GM19324 (cell line): ENCODE results near the gene OTP.

Experiments
- ATAC-seq: cut with Tn5 transposase; IDR thresholded peaks from one replicate; pipeline ENCODE4 v1.9.1; 2021; ENCODE audit warnings: mild to moderate bottlenecking, moderate library complexity; ENCODE audit not compliant: unreplicated experiment, low FRiP score

OTP gene

GRCh38 chr5:77637998-77638762, at the start of gene OTP:
OTP (minus strand) TSS chr5:77638713; CDS start chr5:77638549, 164 bp downstream.
- no peak for ATAC-seq

GRCh38 chr5:77683171-77683732, 44.7 kb upstream of the OTP start:
- ATAC-seq = no peak

GRCh38 chr5:77670526-77670925, 32.0 kb upstream of the OTP start:
- ATAC-seq = no peak

GRCh38 chr5:77669677-77670076, 31.2 kb upstream of the OTP start:
- no peak for ATAC-seq

GRCh38 chr5:77663090-77663863, 24.8 kb upstream of the OTP start:
- ATAC-seq = no peak

GRCh38 chr5:77662635-77663034, 24.1 kb upstream of the OTP start:
- no peak for ATAC-seq

GRCh38 chr5:77658662-77659061, 20.1 kb upstream of the OTP start:
- no peak for ATAC-seq

- no peak for ATAC-seq
Measured at GRCh38 chr5:77651343-77651742, 12.8 kb upstream of the OTP start.

GRCh38 chr5:77650686-77651085, 12.2 kb upstream of the OTP start:
- ATAC-seq = no peak

- ATAC-seq = no peak
Measured at GRCh38 chr5:77649776-77650175, 11.3 kb upstream of the OTP start.

GRCh38 chr5:77645995-77646639, 7.6 kb upstream of the OTP start:
- ATAC-seq = no peak

GRCh38 chr5:77645158-77645994, 6.9 kb upstream of the OTP start:
- no peak for ATAC-seq

- no peak for ATAC-seq
Measured at GRCh38 chr5:77644371-77645157, 6.1 kb upstream of the OTP start.

- ATAC-seq = no peak
Measured at GRCh38 chr5:77643654-77644370, 5.3 kb upstream of the OTP start.

GRCh38 chr5:77642738-77643653, 4.5 kb upstream of the OTP start:
- ATAC-seq = no peak

GRCh38 chr5:77641963-77642737, 3.6 kb upstream of the OTP start:
- ATAC-seq = no peak

GRCh38 chr5:77641397-77641943, 3.0 kb upstream of the OTP start:
- ATAC-seq = no peak
